ENCODE results near the gene PTPRD.
A peak's percentile ranks its signal among the peaks of the same experiment; 100 is the strongest.
"Not testable (repeated sequence)": the region's sequence is repeated elsewhere in the genome, so short reads cannot be mapped to it uniquely, and the experiment has no call there.

Gene PTPRD

DNA sequence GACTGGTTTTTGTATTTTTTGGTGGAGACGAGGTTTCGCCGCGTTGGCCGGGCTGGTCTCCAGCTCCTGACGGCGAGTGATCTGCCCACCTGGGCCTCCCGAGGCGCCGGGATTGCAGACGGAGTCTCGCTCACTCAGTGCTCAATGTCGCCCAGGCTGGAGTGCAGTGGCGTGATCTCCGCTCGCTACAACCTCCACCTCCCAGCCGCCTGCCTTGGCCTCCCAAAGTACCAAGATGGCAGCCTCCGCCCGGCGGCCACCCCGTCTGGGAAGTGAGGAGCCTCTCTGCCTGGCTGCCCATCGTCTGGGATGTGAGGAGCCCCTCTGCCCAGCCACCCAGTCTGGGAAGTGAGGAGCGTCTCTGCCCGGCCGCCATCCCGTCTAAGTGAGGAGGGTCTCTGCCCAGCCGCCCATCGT is 163.6 kb downstream of the PTPRD start:
- DNase-seq, result not testable (repeated sequence)

GRCh38 chr9:10447036-10447435 is 165.8 kb downstream of the PTPRD start:
- DNase-seq, result no peak

- DNase-seq, result no peak
Observed at GRCh38 chr9:10443868-10444204, 169.0 kb downstream of the PTPRD start.

- DNase-seq, result no peak
Observed at GRCh38 chr9:10443181-10443867, 169.5 kb downstream of the PTPRD start.

- no peak for DNase-seq
Observed at GRCh38 chr9:10438955-10439354, 173.8 kb downstream of the PTPRD start.

GRCh38 chr9:10436756-10437155 is 176.0 kb downstream of the PTPRD start:
- DNase-seq, result no peak

DNA sequence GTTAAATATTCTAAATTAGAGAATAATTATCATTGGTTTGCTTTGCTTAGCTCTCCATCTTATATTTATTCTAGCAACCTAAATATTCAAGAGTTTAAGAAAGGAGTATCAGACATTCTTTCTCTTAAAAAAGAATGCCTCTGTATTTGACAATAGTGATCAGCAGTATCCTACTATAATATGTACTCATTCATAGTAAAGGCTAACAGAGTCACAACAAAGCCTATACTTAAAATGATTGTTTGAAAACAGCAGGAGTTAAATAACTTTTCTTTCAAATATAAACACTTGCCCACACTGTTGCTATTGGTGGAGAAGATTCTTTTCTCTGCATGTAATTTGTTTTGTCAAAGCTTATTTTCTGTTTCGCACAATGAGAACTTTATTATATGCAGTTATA is 178.4 kb downstream of the PTPRD start:
- DNase-seq, result no peak

DNA sequence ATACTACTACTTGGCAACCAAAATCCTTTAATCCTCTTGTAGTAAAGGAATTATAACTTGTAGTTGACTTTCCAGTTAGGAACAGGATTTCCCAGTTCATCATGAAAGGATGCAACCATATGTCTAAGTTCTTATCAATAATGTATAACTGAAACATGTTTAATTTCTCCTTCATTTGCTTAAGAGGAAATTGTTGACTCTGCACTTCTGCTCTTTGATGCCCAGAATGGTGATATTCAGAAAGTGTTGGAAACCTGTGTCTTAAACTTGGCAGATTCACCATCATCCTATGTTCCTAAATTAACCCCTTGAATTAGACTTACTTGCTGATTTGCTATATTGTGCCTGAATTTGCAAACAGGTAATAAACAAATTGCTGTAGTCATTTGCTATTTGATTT is 201.5 kb downstream of the PTPRD start:
- peak; percentile 23 for DNase-seq

GRCh38 chr9:10403283-10403682 is 209.5 kb downstream of the PTPRD start:
- no peak for DNase-seq

DNA sequence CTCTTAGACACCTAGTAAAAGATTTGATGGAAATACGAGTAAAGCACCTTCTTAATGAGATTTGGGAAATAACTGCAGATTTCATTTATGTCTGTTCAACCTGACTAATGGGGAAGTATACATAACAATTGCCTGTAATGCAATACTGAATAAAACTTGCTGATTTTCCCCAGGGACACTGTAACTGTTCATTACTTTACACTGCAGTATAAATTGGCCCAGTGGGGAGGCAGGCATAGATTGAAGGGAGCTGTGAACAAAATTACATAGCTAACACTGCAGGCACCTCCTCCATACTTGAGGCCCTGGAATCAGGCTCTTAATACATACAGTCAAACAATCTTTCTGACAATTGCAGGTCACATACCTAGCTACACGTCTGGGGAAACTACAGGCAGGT is 216.2 kb downstream of the PTPRD start:
- DNase-seq, result peak; percentile 82

DNA sequence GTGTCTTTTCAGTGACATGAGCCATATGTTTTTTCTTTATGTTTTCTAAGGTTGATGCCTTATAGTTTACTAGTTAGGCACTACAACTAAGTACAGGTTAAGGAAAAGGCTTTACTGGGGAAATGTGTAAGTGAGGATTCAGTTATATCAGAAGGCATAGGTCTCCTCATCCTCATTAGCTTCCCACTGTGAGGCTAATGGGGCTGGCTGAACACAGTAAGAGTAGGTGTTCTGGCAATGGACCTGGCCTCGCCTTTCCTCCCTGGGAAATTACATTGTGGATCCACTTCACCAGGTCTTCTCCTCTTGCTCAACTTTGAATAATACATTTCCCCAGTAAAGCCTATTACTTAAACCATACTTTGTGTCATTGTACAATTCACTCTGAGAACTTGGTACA is 225.5 kb downstream of the PTPRD start:
- DNase-seq, result no peak

DNA sequence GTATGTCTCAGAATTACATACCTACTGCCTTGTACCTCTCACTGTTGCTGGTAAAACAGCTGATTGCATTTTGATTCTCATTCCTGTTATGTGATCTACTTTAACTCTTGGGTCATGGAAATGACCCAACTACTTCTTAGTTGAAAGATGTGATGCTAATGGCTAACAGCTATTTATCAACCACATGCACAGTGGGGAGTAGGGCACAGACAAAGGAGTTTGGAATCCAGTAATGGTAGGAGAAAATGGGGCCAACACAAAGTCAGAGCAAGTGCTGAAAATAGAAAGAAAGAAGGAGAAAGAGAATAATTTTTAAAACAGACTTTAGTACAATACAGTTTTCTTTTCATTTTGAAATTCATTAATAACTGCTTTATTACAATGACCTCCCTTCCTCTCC is 241.0 kb downstream of the PTPRD start:
- DNase-seq, result no peak

GRCh38 chr9:10366171-10366779 is 246.5 kb downstream of the PTPRD start:
- no peak for DNase-seq

GRCh38 chr9:10354591-10354990 is 258.2 kb downstream of the PTPRD start:
- no peak for DNase-seq

- not testable (repeated sequence) for DNase-seq
Observed at GRCh38 chr9:10345621-10346020, 267.2 kb downstream of the PTPRD start.

GRCh38 chr9:10341057-10341456 is 271.7 kb downstream of the PTPRD start:
- DNase-seq, result no peak

DNA sequence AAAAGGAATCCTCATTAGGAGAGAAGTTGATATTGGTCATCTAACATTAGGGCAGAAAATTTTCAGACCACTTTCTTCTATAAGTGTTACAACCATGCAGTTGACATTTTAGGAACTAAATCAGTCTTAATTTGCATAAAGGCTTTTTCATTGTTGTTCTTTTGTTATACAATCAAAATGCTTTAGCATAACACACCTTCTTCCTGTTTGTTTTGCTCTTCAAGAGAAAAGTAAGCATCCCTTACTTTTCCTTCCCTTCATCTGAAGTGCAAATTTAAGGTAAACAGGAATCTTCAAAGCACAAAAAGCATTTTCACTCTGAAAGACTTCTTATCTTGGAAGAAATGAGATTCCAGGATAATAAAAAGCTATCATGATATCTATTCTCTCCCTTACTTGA is 273.6 kb downstream of the PTPRD start:
- DNase-seq, result no peak

- DNase-seq, result no peak
Observed at GRCh38 chr9:10331157-10331556, 281.6 kb downstream of the PTPRD start.

- no peak for DNase-seq
Observed at GRCh38 chr9:10282084-10282483, 330.7 kb downstream of the PTPRD start.

GRCh38 chr9:10274988-10275387 is 337.8 kb downstream of the PTPRD start:
- no peak for DNase-seq

DNA sequence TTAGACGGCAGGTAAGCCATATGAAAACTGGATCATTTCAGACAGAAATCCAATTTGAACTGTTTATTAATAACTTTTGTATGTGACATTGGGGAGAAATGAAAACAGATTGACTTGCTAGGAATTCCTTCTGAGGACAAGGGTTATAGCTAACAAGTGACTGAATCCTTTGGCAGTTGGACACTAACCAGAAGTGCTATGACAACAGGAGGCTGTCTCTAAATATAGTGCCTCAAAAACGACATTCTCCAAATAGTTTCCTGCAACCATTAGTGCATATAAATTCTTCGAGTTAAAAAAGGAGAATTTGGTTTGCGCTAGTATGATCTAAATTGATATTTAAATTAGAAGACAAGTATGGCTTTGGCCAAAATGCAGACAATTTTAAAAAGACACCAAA is 338.6 kb downstream of the PTPRD start:
- no peak for DNase-seq

DNA sequence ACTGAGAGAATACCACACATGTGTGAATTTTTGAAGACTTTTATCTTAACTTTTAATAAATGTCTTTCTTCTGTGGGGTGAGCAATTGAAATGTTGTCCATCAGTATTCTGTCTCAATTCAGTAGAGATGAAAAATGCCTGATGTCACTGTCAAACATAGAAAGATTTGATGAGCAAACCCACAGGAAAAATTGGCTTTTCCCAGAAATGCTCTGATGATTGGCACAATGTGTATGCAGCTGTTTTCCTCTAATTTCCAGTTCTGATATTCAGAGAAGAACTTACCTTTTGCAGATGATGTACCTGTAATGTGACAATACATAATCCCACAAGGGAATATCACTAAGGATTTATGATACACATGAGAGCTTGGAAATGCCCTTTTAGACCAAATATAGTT is 340.0 kb downstream of the PTPRD start:
- DNase-seq, result no peak

DNA sequence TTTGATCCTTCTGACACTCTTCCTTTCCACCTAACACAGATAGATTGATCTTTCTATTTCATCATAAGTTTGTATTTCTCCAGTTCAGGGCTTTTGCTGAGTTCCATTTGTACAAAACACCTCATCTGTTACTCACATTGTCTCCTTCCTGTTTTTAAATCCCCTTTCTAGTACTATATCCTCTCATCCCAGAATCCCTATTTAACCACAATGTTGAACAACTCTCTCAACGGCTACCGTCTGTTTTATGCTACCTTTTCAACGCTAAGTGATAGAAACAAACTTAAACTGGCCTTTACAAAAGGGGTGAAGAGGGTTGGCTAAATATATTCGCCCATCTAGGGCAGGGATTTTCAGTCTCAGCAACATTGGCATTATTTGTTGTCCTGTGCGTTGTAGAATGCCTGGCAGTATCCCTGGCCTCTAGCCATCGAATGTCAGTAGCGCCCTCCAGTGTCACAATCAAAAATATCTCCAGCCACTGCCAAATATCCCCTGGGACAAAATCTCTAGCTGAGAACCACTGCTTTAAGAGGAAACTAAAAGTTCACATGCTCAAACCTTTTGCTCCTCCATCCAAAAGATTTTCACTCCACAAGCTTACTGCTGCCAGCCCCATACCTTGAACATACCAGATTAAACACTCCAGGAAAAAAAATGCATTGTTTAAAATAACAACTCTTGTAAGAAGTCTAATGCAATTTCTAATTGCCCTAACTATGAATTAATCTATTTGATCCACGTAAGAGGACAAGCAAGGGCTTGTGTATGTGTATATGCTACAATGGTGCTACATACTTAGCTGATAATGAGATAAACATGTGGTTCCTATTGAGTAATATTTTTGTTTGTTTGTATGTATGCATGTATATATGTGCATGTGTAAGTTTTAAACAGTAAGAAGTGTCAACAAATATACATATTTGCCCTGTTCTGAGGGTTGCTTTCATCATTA is 344.0 kb downstream of the PTPRD start:
- no peak for DNase-seq

- no peak for DNase-seq
Observed at GRCh38 chr9:10265153-10265631, 347.6 kb downstream of the PTPRD start.
